GM10847 (cell line): Measurements from ENCODE around the gene ABCC1.

Experiments used
- POLR2A ChIP-seq: IDR thresholded peaks from 2 replicates; pipeline ENCODE4 v1.6.1; 2011; ENCODE audit not compliant: insufficient read length; ENCODE audit errors: extremely low read depth

Gene ABCC1

DNA sequence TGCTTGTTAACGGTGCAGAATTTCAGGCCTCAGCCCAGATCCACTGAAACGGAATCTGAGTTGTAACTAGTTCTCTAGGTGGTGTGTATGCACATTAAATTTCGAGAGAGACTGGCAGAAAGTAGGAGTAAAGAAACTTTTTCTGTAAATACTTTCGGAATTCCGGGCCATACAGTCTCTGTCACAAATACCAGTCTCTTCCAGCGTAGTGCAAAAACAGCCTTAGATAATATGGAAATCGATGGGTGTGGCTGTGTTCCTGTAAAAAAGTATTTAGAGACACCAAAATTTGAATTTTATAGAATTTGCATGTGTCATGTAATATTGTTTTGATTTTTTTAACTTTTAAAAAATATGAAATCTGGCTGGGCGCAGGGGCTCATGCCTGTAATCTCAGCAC lies 109.7 kb downstream of the ABCC1 start:
- TF ChIP-seq POLR2A = no peak

DNA sequence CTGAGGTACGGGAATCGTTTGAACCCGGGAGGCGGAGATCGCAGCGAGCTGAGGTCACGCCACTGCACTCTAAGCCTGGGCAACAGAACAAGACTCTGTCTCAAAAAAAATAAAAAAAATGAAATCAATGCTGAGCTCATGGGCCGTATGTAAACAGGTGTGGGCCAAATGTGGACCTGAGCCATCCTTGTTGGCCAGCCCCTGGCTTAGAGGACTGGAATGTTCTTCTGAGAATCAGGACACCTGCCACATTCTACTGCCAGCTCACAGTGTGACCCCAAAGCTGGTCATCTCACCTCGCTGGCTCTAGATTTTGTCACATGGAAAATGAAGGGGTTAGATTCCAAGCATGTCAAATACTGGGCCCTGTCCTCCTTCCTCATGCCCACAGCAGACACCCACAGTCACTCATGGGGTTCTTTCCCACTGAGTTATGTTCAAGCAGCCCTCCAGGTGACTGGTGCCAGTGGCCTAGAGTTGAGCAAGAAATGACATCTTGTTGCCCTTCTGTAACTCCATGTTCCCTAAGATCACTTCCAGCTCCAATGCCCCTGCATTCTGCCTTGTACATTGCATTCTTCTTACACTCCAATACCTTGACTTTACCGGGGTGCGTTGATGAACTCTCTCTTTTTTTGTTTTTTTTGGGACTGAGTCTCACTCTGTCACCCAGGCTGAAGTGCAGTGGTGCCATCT lies 110.6 kb downstream of the ABCC1 start:
- TF ChIP-seq POLR2A = no peak

- no peak for TF ChIP-seq POLR2A
These were observed 112.9 kb downstream of the ABCC1 start for GRCh38 chr16:16062023-16062937.

DNA sequence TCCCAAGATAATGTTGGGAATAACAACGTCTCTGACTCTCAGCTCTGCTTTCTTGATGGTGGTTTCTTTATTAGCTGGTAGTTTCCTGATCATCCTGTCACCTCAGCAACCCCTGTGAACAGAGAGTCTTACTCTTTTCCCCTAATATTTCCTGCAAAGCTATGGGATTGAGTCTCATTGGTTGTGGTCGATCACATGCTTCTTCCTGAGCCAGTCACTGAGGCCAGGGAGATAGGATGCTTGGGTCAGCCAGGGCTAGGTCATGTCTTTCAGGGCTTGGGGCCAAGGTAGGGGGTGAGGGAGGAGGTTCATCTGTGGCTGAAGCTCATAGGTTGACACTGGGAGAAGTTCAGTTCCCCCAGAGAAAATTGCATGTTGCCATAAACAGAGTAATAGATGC lies 114.3 kb downstream of the ABCC1 start:
- no peak for TF ChIP-seq POLR2A

GRCh38 chr16:16064874-16065384 lies 115.5 kb downstream of the ABCC1 start:
- no peak for TF ChIP-seq POLR2A

GRCh38 chr16:16067127-16067526 lies 117.7 kb downstream of the ABCC1 start:
- no peak for TF ChIP-seq POLR2A

DNA sequence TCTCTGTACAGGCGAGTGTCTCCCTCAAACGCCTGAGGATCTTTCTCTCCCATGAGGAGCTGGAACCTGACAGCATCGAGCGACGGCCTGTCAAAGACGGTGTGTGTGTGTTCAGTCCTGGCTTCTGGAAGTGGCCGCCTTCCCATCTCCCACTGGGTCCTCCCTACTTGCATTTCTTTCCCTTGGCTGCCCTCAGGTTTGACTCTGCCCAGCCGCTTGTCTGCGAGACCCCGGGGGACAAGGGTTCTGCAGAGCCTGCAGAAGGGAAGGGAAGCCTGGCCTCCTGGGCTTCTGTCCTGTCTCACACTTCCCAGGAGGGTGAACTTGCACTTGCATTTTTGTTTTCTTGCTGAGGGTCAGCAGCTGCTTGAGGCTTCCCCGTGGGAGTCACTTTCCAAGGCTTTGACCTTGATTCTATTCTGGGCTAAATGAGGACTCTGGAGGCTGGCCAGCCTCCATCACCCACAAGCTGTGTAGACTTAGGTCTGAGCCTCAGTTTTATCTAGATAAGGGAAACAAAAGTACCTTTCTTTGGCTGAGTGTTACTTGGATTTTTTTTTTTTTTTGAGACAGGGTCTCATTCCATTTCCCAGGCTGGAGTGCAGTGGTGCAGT lies 122.3 kb downstream of the ABCC1 start:
- TF ChIP-seq POLR2A = no peak

DNA sequence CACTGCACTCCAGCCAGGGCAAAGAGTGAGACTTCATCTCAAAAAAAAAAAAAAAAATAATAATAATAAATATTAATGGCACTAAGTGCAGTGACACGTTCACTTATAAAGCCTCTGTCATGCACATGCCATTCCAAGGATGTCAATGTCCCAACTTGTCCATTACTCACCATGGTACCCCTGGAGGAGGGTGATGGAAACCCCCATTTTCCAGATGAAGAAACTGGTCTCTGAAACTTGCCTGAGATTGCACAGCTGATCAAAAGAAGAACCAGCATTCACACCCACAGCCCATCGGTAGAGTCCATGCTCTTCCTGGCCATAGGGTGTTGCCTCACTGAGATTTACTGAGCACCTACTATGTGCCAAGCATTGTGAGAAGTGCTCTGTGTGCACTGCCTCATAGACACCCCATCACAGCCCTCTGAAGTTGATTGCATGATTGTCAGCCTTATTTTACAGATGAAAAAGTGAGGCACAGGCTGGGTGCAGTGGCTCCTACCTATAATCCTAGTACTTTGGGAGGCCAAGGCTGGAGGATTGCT lies 123.7 kb downstream of the ABCC1 start:
- no peak for TF ChIP-seq POLR2A

DNA sequence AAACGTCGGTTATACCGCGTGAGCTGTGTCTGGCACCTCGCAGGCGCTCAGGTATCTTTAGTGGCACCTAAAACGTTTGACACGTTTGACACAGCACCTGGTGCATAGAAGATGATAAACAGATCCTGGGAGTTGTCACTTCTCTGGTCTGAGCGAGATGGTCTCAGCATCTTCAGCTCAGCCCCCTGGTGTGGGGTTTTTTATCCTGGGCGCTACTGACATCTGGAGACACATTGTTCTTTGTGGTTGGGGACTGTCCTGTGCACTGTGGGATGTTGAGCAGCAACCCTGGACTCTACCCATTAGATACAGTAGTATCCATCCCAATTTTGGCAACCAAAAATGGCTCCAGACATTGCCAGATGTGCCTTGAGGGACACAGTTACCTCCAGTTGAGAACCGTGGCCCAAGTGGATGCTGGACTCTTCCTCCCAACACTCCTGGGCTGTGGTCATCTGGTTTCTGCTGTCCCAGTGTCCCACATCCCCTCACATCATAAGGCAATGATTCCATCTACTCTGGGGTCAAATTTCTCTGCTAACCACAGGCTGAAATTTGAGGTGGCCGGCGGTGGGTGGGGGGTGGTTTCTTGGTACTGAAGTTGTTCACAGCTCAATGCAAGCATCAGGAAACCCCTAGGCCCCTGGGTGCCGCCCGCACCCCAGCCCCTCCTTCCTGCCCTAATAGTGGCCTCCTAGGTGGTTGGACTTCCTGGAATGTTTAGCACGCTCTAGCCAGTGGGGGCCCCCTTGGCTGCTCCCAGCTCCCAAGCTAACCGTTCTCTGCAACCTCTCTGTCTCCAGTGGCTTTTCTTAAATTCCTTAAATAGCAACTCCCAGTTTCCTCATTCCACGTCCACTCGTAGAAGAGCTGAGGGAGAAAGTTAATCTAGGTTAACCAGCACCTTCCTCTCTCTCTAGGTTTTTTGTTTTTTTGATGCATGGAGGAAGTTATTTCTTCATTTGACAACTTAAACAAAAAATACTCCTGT lies 124.8 kb downstream of the ABCC1 start:
- no peak for TF ChIP-seq POLR2A

DNA sequence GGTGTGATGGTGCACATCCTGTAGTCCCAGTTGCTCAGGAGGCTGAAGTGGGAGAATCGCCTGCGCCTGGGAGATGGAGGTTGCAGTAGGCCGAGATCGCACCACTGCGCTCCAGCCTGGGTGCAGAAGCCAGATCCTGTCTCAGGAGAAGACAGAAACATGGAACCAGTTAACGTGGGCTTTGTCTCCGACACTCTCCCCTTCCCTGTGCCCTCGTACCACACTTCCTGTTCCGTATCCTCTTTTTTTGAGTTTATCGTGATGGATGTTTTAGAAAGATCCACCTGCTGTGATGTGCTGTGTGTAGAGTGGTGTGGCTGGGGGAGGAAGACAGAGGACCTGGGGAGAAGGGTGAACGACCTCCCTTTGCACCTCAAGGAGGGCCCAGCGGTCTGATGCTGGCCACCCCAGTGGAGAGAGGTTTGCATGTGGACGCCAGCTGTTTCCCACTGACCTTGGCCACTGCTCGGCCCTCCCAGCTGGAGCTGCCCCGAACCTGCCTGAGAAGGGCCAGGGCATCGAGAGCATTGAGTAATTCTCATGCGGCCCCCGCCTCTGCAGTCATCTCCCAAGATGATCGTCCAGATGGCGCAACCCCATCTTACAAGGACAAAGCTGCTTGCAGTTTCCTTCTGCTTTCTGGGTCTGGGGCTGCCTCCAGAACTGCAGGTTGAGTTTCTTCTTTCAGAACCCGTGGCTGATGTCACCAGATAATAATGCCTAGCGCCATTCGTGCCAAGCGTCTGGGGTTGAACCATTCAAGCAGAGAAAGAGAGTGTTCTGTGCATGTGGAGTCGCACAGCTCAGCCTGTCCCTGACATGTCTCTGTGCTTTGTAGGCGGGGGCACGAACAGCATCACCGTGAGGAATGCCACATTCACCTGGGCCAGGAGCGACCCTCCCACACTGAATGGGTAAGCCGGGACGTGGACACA lies 126.3 kb downstream of the ABCC1 start:
- no peak for TF ChIP-seq POLR2A

DNA sequence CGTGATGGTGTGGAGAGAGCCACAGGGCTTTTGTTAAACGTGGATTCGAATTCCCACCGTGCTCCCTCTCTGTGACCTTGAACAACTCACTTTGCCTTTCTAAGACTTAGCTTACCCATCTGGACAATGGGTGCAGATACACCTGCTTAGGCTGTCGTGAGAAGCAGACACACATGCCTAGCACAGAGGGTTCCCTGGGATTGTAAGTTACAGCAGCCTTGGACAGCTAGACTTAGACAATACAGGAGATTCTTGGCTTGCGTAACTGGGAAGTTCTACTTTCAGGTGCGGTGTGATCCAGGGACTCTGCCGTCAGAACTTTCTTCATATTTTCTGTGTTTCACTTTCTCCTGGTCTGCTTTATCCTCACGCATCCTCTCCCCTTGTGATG lies 127.0 kb downstream of the ABCC1 start:
- TF ChIP-seq POLR2A = no peak

DNA sequence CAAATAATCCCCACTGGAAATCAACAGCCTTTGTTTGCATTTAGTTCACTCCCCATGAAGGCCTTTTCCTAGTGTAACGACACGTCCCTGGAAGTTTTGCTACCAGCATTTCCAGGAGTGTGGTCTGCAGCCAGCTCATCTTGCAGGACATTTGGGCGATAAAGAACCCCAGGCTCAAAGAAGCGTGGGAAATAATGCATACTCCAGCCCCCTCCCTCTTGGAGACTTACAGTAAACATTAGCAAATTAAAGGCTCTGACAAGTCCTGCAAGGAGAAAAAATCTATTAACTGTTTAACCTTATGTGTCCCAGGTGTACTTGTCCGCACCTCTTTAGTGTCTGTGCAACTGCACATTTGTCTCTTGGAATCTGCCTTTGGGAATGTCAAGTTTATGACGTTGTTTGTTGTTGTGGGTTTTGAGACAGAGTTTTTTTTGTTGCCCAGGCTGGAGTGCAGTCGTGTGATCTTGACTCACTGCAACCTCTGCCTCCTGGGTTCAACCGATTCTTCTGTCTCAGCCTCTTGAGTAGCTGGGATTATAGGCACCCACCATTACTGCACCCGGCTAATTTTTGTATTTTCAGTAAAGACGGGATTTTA lies 131.1 kb downstream of the ABCC1 start:
- no peak for TF ChIP-seq POLR2A

GRCh38 chr16:16081141-16081540 lies 131.7 kb downstream of the ABCC1 start:
- TF ChIP-seq POLR2A = no peak
